Liver (tissue), 9 donors: ENCODE data around the gene LEMD1. TPM values are rescaled to one million over a fixed set of nuclear protein-coding genes. Genes with fewer than 3 reads are reported as not detected.

Experiments used
- DNase-seq: peaks from one replicate; pipeline ENCODE4 v3.0.0-alpha.2; 2017; ENCODE audit warnings: low spot score
- H3K27ac ChIP-seq, 2 donors: one replicate each; pipeline ENCODE4 v1.7.0; 2013; ENCODE audit warnings: inconsistent platforms in 2 of 2, low read length in 2 of 2, control low read depth in 1 of 2, low read depth in 1 of 2, mild to moderate bottlenecking in 1 of 2
- H3K27me3 ChIP-seq, 4 donors: one replicate each; pipeline versions ENCODE4 v1.6.1 to v1.7.0; 2013; ENCODE audit warnings: low read length in 3 of 4, inconsistent platforms in 1 of 4, mild to moderate bottlenecking in 1 of 4, moderate library complexity in 1 of 4; ENCODE audit not compliant: control insufficient read depth in 4 of 4, insufficient read depth in 4 of 4
- H3K36me3 ChIP-seq, 4 donors: one replicate each; pipeline versions ENCODE4 v1.6.1 to v1.7.0; 2013; ENCODE audit warnings: low read length in 3 of 4, mild to moderate bottlenecking in 3 of 4, low read depth in 1 of 4, moderate library complexity in 1 of 4; ENCODE audit not compliant: control insufficient read depth in 4 of 4, insufficient read depth in 3 of 4
- H3K4me1 ChIP-seq, 4 donors: one replicate each; pipeline versions ENCODE4 v1.6.1 to v1.7.0; 2013; ENCODE audit warnings: low read length in 3 of 4, mild to moderate bottlenecking in 3 of 4, moderate library complexity in 1 of 4; ENCODE audit not compliant: control insufficient read depth in 4 of 4, insufficient read depth in 4 of 4
- H3K4me3 ChIP-seq, 3 donors: one replicate each; pipeline versions ENCODE4 v1.6.1 to v1.7.0; 2013; ENCODE audit warnings: low read length in 3 of 3, control low read depth in 1 of 3, low read depth in 1 of 3, mild to moderate bottlenecking in 1 of 3
- H3K9ac ChIP-seq, 2 donors: one replicate each; pipeline ENCODE4 v1.7.0; 2013; ENCODE audit warnings: low read length in 2 of 2, mild to moderate bottlenecking in 2 of 2, moderate library complexity in 2 of 2, control low read depth in 1 of 2, low read depth in 1 of 2
- H3K9me3 ChIP-seq, 4 donors: one replicate each; pipeline versions ENCODE4 v1.6.1 to v1.7.0; 2013; ENCODE audit warnings: low read length in 3 of 4; ENCODE audit not compliant: control insufficient read depth in 4 of 4
- ATF3 ChIP-seq: IDR thresholded peaks from 2 replicates; pipeline ENCODE4 v1.6.1; 2016; ENCODE audit warnings: antibody characterized with exemption
- CTCF ChIP-seq: fragments of 150-350 bp; IDR thresholded peaks from 2 replicates; pipeline ENCODE4 v1.5.1; 2017; ENCODE audit warnings: improper control_type of control experiment, low read depth, low read length; ENCODE audit not compliant: missing input control
- EGR1 ChIP-seq, 2 donors: IDR thresholded peaks; 2 replicates each; pipeline ENCODE4 v1.6.1; 2016 to 2018; ENCODE audit warnings: antibody characterized with exemption in 2 of 2, low read depth in 2 of 2
- FOXA1 ChIP-seq: IDR thresholded peaks from 2 replicates; pipeline ENCODE4 v1.6.1; 2016; ENCODE audit warnings: antibody characterized with exemption
- FOXA2 ChIP-seq: IDR thresholded peaks from 2 replicates; pipeline ENCODE4 v1.6.1; 2016; ENCODE audit warnings: antibody characterized with exemption
- GABPA ChIP-seq, 2 donors: IDR thresholded peaks in 1 of 2; conservative IDR thresholded peaks in 1 of 2; 2 replicates each; pipeline ENCODE4 v1.6.1; 2016; ENCODE audit warnings: antibody characterized with exemption in 2 of 2, mild to moderate bottlenecking in 1 of 2, moderate library complexity in 1 of 2
- HNF4A ChIP-seq, 2 donors: conservative IDR thresholded peaks; 2 replicates each; pipeline ENCODE4 v1.6.1; 2016; ENCODE audit warnings: antibody characterized with exemption in 2 of 2, mild to moderate bottlenecking in 2 of 2
- HNF4G ChIP-seq: IDR thresholded peaks from 2 replicates; pipeline ENCODE4 v1.6.1; 2016; ENCODE audit warnings: antibody characterized with exemption
- JUND ChIP-seq, 2 donors: IDR thresholded peaks; 2 replicates each; pipeline ENCODE4 v1.6.1; 2016; ENCODE audit warnings: antibody characterized with exemption in 2 of 2
- MAX ChIP-seq: IDR thresholded peaks from 2 replicates; pipeline ENCODE4 v1.6.1; 2016; ENCODE audit warnings: antibody characterized with exemption
- NR2F2 ChIP-seq: IDR thresholded peaks from 2 replicates; pipeline ENCODE4 v1.6.1; 2016; ENCODE audit warnings: antibody characterized with exemption
- RAD21 ChIP-seq, 2 donors: IDR thresholded peaks; 2 replicates each; pipeline ENCODE4 v1.6.1; 2016; ENCODE audit warnings: antibody characterized with exemption in 2 of 2, mild to moderate bottlenecking in 2 of 2
- REST ChIP-seq: IDR thresholded peaks from 2 replicates; pipeline ENCODE4 v1.6.1; 2016; ENCODE audit warnings: antibody characterized with exemption, mild to moderate bottlenecking
- SP1 ChIP-seq: IDR thresholded peaks from 2 replicates; pipeline ENCODE4 v1.6.1; 2018; ENCODE audit warnings: antibody characterized with exemption, mild to moderate bottlenecking
- TAF1 ChIP-seq: conservative IDR thresholded peaks from 2 replicates; pipeline ENCODE4 v1.6.1; 2016; ENCODE audit warnings: antibody characterized with exemption, mild to moderate bottlenecking
- YY1 ChIP-seq: IDR thresholded peaks from 2 replicates; pipeline ENCODE4 v1.6.1; 2016; ENCODE audit warnings: antibody characterized with exemption, mild to moderate bottlenecking
- ZBTB33 ChIP-seq: IDR thresholded peaks from 2 replicates; pipeline ENCODE4 v1.6.1; 2016; ENCODE audit warnings: antibody characterized with exemption
- WGBS: extraction: QIAGEN DNeasy Blood & Tissue Kit; methylation state at CpG from one replicate; pipeline ENCODE4 v1.1.7; 2013; 5-methylcytosine and 5-hydroxymethylcytosine counted together
- polyA plus RNA-seq, 2 donors: library from polyadenylated mRNA; stranded (reverse) in 1 of 2; unstranded in 1 of 2; fragments of 200-250 nt in 1 of 2; fragments of >200 nt in 1 of 2; fragmentation: Nextera tagmentation in 1 of 2; extraction: Ambion mirVana in 1 of 2; gene quantifications; one replicate each; pipeline versions ENCODE4 v1.2.1 to v1.2.3, GENCODE V29; 2013 to 2015
- total RNA-seq, 2 donors: library from RNA; depleted of rRNA; stranded (reverse); fragments of >200 nt; gene quantifications; one replicate each; pipeline ENCODE4 v1.2.3, GENCODE V29; 2014
- donor health status: healthy.
- donor health status: healthy.
- donor health status: healthy.
- donor health status: healthy.
- donor health status: healthy.

LEMD1 gene
- total and polyA plus RNA-seq, 4 donors, result not detected

- no peaks in the 10 kb centered on the region for H3K4me1 ChIP-seq
- no peak overlapping the region for H3K9ac ChIP-seq
- peaks cover 0 to 2% (median 0%) of the 10 kb centered on the region in 4 donors for H3K27me3 ChIP-seq
- H3K36me3 ChIP-seq, result no peaks in the 10 kb centered on the region
- H3K4me3 ChIP-seq, result no peak overlapping the region
- DNase-seq, result no peak
- 62% methylated on average over 7 of the region's 7 CpGs for WGBS
- TF ChIP-seq FOXA2 (no peak), TAF1 (no peak), YY1 (no peak), REST (no peak), EGR1 (IDR thresholded peaks at IDR 0.05; ENCODE audit: low read depth in 2 of 2) (no peak), HNF4G (no peak), SP1 (no peak), NR2F2 (no peak), GABPA (IDR thresholded peaks at IDR 0.05 in 1 of 2, conservative IDR thresholded peaks at IDR 0.05 in 1 of 2) (no peak), MAX (no peak), CTCF (no peak), ATF3 (no peak), HNF4A (conservative IDR thresholded peaks at IDR 0.05) (no peak), FOXA1 (no peak), JUND (IDR thresholded peaks at IDR 0.05) (no peak), ZBTB33 (no peak), RAD21 (IDR thresholded peaks at IDR 0.05) (no peak)
- no peaks in the 10 kb centered on the region for H3K9me3 ChIP-seq
- no peak overlapping the region for H3K27ac ChIP-seq
Observed at GRCh38 chr1:205466595-205467220, 44.9 kb upstream of the LEMD1 start.
